Neuronal stem cell (in vitro differentiated cells): ENCODE results near the gene CLEC11A.
A peak's percentile ranks its signal among the peaks of the same experiment; 100 is the strongest.

Experiments
- DNase-seq: peaks from one replicate; pipeline ENCODE4 v3.0.0-alpha.2; 2013; ENCODE audit warnings: low spot score
- H2AFZ ChIP-seq: one replicate; pipeline ENCODE4 v1.6.1; 2013; ENCODE audit warnings: mild to moderate bottlenecking, low read length, inconsistent platforms
- H2AK5ac ChIP-seq: 2 replicates; pipeline ENCODE4 v1.6.1; 2013; ENCODE audit warnings: low read depth, mild to moderate bottlenecking, inconsistent platforms, low read length, moderate library complexity, mixed read lengths
- H2BK120ac ChIP-seq: 2 replicates; pipeline ENCODE4 v1.6.1; 2013; ENCODE audit warnings: low read depth, mild to moderate bottlenecking, inconsistent platforms, low read length, moderate library complexity, mixed read lengths
- H2BK12ac ChIP-seq: one replicate; pipeline ENCODE4 v1.6.1; 2013; ENCODE audit warnings: low read length, inconsistent platforms
- H2BK15ac ChIP-seq: 2 replicates; pipeline ENCODE4 v1.6.1; 2013; ENCODE audit warnings: mild to moderate bottlenecking, low read length, inconsistent platforms, mixed read lengths
- H2BK5ac ChIP-seq: one replicate; pipeline ENCODE4 v1.6.1; 2013; ENCODE audit warnings: inconsistent platforms, mild to moderate bottlenecking, low read length, moderate library complexity
- H3K14ac ChIP-seq: one replicate; pipeline ENCODE4 v1.6.1; 2013; ENCODE audit warnings: low read length, inconsistent platforms
- H3K18ac ChIP-seq: 2 replicates; pipeline ENCODE4 v1.6.1; 2013; ENCODE audit warnings: low read length, inconsistent platforms
- H3K23ac ChIP-seq: 2 replicates; pipeline ENCODE4 v1.6.1; 2013; ENCODE audit warnings: low read depth, mild to moderate bottlenecking, mixed read lengths, low read length, inconsistent platforms; ENCODE audit not compliant: poor library complexity
- H3K27ac ChIP-seq: replicated peaks from 3 replicates; pipeline ENCODE4 v1.5.1; 2013; ENCODE audit warnings: low read length, inconsistent platforms
- H3K27me3 ChIP-seq, 3 experiments: 2 replicates each; pipeline ENCODE4 v1.6.1; 2013; ENCODE audit warnings: low read length in 3 of 3, mild to moderate bottlenecking in 2 of 3, inconsistent platforms in 1 of 3, low read depth in 1 of 3, mixed read lengths in 1 of 3, moderate library complexity in 1 of 3; ENCODE audit not compliant: control insufficient read depth in 3 of 3, insufficient read depth in 3 of 3
- H3K36me3 ChIP-seq, 2 donors: replicated peaks in 1 of 2; 2 replicates each; pipeline ENCODE4 v1.6.1; 2013; ENCODE audit warnings: low read length in 2 of 2; ENCODE audit not compliant: control insufficient read depth in 2 of 2, insufficient read depth in 2 of 2
- H3K4ac ChIP-seq: 2 replicates; pipeline ENCODE4 v1.6.1; 2013; ENCODE audit warnings: inconsistent platforms, mild to moderate bottlenecking, low read length, moderate library complexity
- H3K4me1 ChIP-seq, 2 donors: 1 replicate in 1 of 2; 2 replicates in 1 of 2; pipeline ENCODE4 v1.6.1; 2013; ENCODE audit warnings: low read length in 2 of 2, low read depth in 1 of 2; ENCODE audit not compliant: control insufficient read depth in 2 of 2, insufficient read depth in 1 of 2
- H3K4me2 ChIP-seq: one replicate; pipeline ENCODE4 v1.6.1; 2013; ENCODE audit warnings: mild to moderate bottlenecking, low read length, inconsistent platforms; ENCODE audit not compliant: insufficient read depth, poor library complexity, severe bottlenecking
- H3K4me3 ChIP-seq, 2 donors: 2 replicates each; pipeline ENCODE4 v1.5.1; 2013; ENCODE audit warnings: low read length in 2 of 2, mild to moderate bottlenecking in 2 of 2, inconsistent platforms in 1 of 2, moderate library complexity in 1 of 2
- H3K79me1 ChIP-seq: one replicate; pipeline ENCODE4 v1.6.1; 2013; ENCODE audit warnings: low read depth, mild to moderate bottlenecking, inconsistent platforms, low read length, moderate library complexity
- H3K9ac ChIP-seq: one replicate; pipeline ENCODE4 v1.6.1; 2013; ENCODE audit warnings: mild to moderate bottlenecking, low read depth, low read length, inconsistent platforms; ENCODE audit not compliant: poor library complexity
- H3K9me3 ChIP-seq, 2 donors: replicated peaks in 1 of 2; 2 replicates each; pipeline versions ENCODE3 to v1.6.1; 2013; ENCODE audit warnings: low read length in 2 of 2, mild to moderate bottlenecking in 2 of 2, inconsistent platforms in 1 of 2, low read depth in 1 of 2, mixed read lengths in 1 of 2, moderate library complexity in 1 of 2; ENCODE audit not compliant: control insufficient read depth in 2 of 2, insufficient read depth in 1 of 2
- H4K8ac ChIP-seq: one replicate; pipeline ENCODE4 v1.6.1; 2013; ENCODE audit warnings: low read depth, mild to moderate bottlenecking, inconsistent platforms, low read length, moderate library complexity
- H4K91ac ChIP-seq: one replicate; pipeline ENCODE4 v1.6.1; 2013; ENCODE audit warnings: low read length, low read depth, mild to moderate bottlenecking, inconsistent platforms; ENCODE audit not compliant: poor library complexity
- WGBS, 2 donors: extraction: QIAGEN DNeasy Blood & Tissue Kit; methylation state at CpG; one replicate each; pipeline ENCODE4 v1.1.7; 2013; ENCODE audit warnings: missing lambda C conversion rate in 2 of 2, mixed read lengths in 1 of 2; ENCODE audit not compliant: insufficient read length in 2 of 2, insufficient replicate concordance in 1 of 2; ENCODE audit errors: extremely low coverage in 2 of 2; 5-methylcytosine and 5-hydroxymethylcytosine counted together

The CLEC11A gene

GRCh38 chr19:50693064-50693975, 29.8 kb upstream of the CLEC11A start:
- H3K27ac ChIP-seq, result no peak overlapping the region
- no peak overlapping the region for H2BK15ac ChIP-seq
- peak overlapping the region; percentile 65 for H3K23ac ChIP-seq
- WGBS, 2 donors, result no CpG with 5 or more reads among the region's 23 CpGs
- H3K4me1 ChIP-seq, result peaks cover 24 to 25% of the 10 kb centered on the region in 2 donors
- no peak overlapping the region for H4K8ac ChIP-seq
- H3K79me1 ChIP-seq, result peaks cover 2% of the 10 kb centered on the region
- peaks cover 0 to 48% (median 13%) of the 10 kb centered on the region in 3 experiments for H3K27me3 ChIP-seq
- H3K4me2 ChIP-seq, result no peak overlapping the region
- no peak overlapping the region for H3K14ac ChIP-seq
- peak overlapping the region; percentile 30 for H3K9ac ChIP-seq
- peak overlapping the region; percentile 76 for H2AFZ ChIP-seq
- DNase-seq, result no peak
- H4K91ac ChIP-seq, result no peak overlapping the region
- peak overlapping the region; percentile 39 to 59 for H3K4me3 ChIP-seq
- H2BK120ac ChIP-seq, result no peak overlapping the region
- H3K18ac ChIP-seq, result peak overlapping the region; percentile 71
- no peak overlapping the region for H2AK5ac ChIP-seq
- no peaks in the 10 kb centered on the region for H3K36me3 ChIP-seq
- no peak overlapping the region for H2BK12ac ChIP-seq
- H2BK5ac ChIP-seq, result no peak overlapping the region
- H3K9me3 ChIP-seq, result no peaks in the 10 kb centered on the region
- no peak overlapping the region for H3K4ac ChIP-seq

GRCh38 chr19:50694815-50695145, 28.4 kb upstream of the CLEC11A start:
- peaks cover 0 to 45% (median 13%) of the 10 kb centered on the region in 3 experiments for H3K27me3 ChIP-seq
- no peak overlapping the region for H3K27ac ChIP-seq

GRCh38 chr19:50695251-50696093, 27.7 kb upstream of the CLEC11A start:
- peak overlapping the region; percentile 53 for H3K9ac ChIP-seq
- H2BK120ac ChIP-seq, result peak overlapping the region; percentile 81
- H2BK5ac ChIP-seq, result no peak overlapping the region
- peak overlapping the region; percentile 41 to 44 for H3K4me3 ChIP-seq
- H3K18ac ChIP-seq, result peak overlapping the region; percentile 81
- H2BK12ac ChIP-seq, result no peak overlapping the region
- no peak overlapping the region for H3K4ac ChIP-seq
- no peak overlapping the region for H2AK5ac ChIP-seq
- peaks cover 24 to 25% of the 10 kb centered on the region in 2 donors for H3K4me1 ChIP-seq
- peak overlapping the region; percentile 48 for H3K4me2 ChIP-seq
- H3K23ac ChIP-seq, result peak overlapping the region; percentile 60
- no peak overlapping the region for H4K8ac ChIP-seq
- no peaks in the 10 kb centered on the region for H3K36me3 ChIP-seq
- H2AFZ ChIP-seq, result peak overlapping the region; percentile 55
- no CpG with 5 or more reads among the region's 81 CpGs for WGBS, 2 donors
- peaks cover 0 to 45% (median 13%) of the 10 kb centered on the region in 3 experiments for H3K27me3 ChIP-seq
- H2BK15ac ChIP-seq, result peak overlapping the region; percentile 27
- H3K9me3 ChIP-seq, result no peaks in the 10 kb centered on the region
- peak overlapping the region; percentile 47 for H3K14ac ChIP-seq
- DNase-seq, result peak; percentile 56
- no peak overlapping the region for H3K27ac ChIP-seq
- no peak overlapping the region for H4K91ac ChIP-seq
- peaks cover 2% of the 10 kb centered on the region for H3K79me1 ChIP-seq

More at GRCh38 chr19:50694815-50695145, 28.4 kb upstream of the CLEC11A start:
- H2BK15ac ChIP-seq, result no peak overlapping the region
- H3K36me3 ChIP-seq, result no peaks in the 10 kb centered on the region
- H3K4me3 ChIP-seq, result peak overlapping the region in 1 of 2 donors; percentile 39
- DNase-seq, result no peak
- no peak overlapping the region for H2BK120ac ChIP-seq
- no peak overlapping the region for H2AFZ ChIP-seq
- no peak overlapping the region for H2BK12ac ChIP-seq
- peaks cover 2% of the 10 kb centered on the region for H3K79me1 ChIP-seq
- peaks cover 24 to 25% of the 10 kb centered on the region in 2 donors for H3K4me1 ChIP-seq
- no peak overlapping the region for H3K4ac ChIP-seq
- no peak overlapping the region for H3K18ac ChIP-seq
- H3K4me2 ChIP-seq, result peak overlapping the region; percentile 48
- WGBS, 2 donors, result no CpG with 5 or more reads among the region's 51 CpGs
- no peak overlapping the region for H3K23ac ChIP-seq
- H3K14ac ChIP-seq, result no peak overlapping the region
- H3K9me3 ChIP-seq, result no peaks in the 10 kb centered on the region
- no peak overlapping the region for H4K91ac ChIP-seq
- no peak overlapping the region for H2BK5ac ChIP-seq
- H3K9ac ChIP-seq, result no peak overlapping the region
- H4K8ac ChIP-seq, result no peak overlapping the region
- no peak overlapping the region for H2AK5ac ChIP-seq
